Camera-type eye (tissue), 1 donor: ENCODE results near the gene HMHB1. TPM values are rescaled to one million over a fixed set of nuclear protein-coding genes. Genes with fewer than 3 reads are reported as not detected.

ENCODE experiments used
- total RNA-seq: library from RNA; depleted of rRNA; stranded (reverse); fragments of >200 nt; gene quantifications from one replicate; pipeline ENCODE4 v1.2.3, GENCODE V29; 2014

HMHB1 gene
- not detected for total RNA-seq

DNA sequence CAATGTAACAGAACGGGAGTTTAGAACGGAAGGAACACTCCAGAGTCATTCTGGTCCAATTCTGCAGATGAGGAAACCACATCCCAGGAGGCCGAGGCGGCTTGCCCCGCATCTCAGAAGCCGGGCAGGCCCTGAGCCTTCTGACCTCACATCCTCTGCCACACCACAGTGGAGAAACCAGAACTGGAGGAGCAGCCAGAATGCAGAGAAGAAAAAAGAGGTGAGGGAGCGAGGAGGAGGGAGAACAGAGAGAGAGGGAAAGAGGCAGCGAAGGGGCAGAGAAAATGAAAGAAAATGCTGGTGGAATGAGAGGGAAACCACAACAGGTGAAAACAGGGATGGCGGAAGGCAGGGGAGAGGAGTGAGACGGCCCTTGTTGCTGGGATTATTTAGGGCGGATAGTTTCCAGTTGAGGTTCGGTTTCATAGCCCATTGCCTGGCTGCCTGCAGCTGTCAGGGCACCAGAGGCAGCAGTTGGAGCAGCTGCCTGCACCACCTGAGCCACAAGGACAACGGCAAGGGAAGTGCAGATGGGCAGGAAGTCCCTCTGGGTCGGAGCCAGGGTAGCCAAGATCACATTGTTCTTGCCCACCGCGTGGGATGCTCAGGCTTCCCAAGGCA is at the start of gene HMHB1:
Gene HMHB1, plus strand, starts transcription at position 77 of the 621 bp plus-strand sequence.

